HepG2 (cell line): ENCODE data around the gene BCL7A. TPM values are rescaled to one million over a fixed set of nuclear protein-coding genes. Genes with fewer than 3 reads are reported as not detected.

ENCODE experiments used
- CREB3 ChIP-seq: sonication (generic); formaldehyde crosslinking; IDR thresholded peaks from 2 replicates; pipeline ENCODE4 v1.5.0; 2020; ENCODE audit warnings: missing genetic modification reagents
- ETV5 ChIP-seq: IDR thresholded peaks from 2 replicates; pipeline ENCODE4 v1.6.1; 2018; ENCODE audit warnings: missing biosample characterization, missing genetic modification reagents, inconsistent platforms, borderline replicate concordance
- HIVEP1 ChIP-seq: sonication (generic); formaldehyde crosslinking; IDR thresholded peaks from 2 replicates; pipeline ENCODE4 v1.4.0; 2020; ENCODE audit warnings: mild to moderate bottlenecking, missing genetic modification reagents
- KDM3A ChIP-seq: IDR thresholded peaks from 2 replicates; pipeline ENCODE4 v1.6.1; 2018; ENCODE audit warnings: low read depth, missing compliant biosample characterization
- KLF12 ChIP-seq: sonication (generic); formaldehyde crosslinking; IDR thresholded peaks from 2 replicates; pipeline ENCODE4 v1.4.0; 2020; ENCODE audit warnings: missing genetic modification reagents, borderline replicate concordance
- MAF1 ChIP-seq: sonication (generic); formaldehyde crosslinking; IDR thresholded peaks from 2 replicates; pipeline ENCODE4 v1.5.0; 2020; ENCODE audit warnings: missing genetic modification reagents, borderline replicate concordance
- MXD4 ChIP-seq: IDR thresholded peaks from 2 replicates; pipeline ENCODE4 v1.6.1; 2016; ENCODE audit warnings: mild to moderate bottlenecking, missing biosample characterization, missing genetic modification reagents
- THAP11 ChIP-seq: IDR thresholded peaks from 2 replicates; pipeline ENCODE4 v1.6.1; 2016; ENCODE audit warnings: missing biosample characterization, missing genetic modification reagents
- ZFY ChIP-seq: sonication (generic); formaldehyde crosslinking; IDR thresholded peaks from 2 replicates; pipeline ENCODE4 v1.4.0; 2020; ENCODE audit warnings: missing genetic modification reagents
- ZNF431 ChIP-seq: sonication (generic); formaldehyde crosslinking; IDR thresholded peaks from 2 replicates; pipeline ENCODE4 v1.9.0; 2022; ENCODE audit warnings: missing genetic modification reagents, low read depth, mild to moderate bottlenecking, borderline replicate concordance
- ZNF580 ChIP-seq: IDR thresholded peaks from 2 replicates; pipeline ENCODE4 v1.6.1; 2016; ENCODE audit warnings: low read depth, borderline replicate concordance
- ZNF713 ChIP-seq: sonication (generic); formaldehyde crosslinking; IDR thresholded peaks from 2 replicates; pipeline ENCODE4 v1.4.0; 2020; ENCODE audit warnings: mild to moderate bottlenecking, missing genetic modification reagents
- ZNF737 ChIP-seq: sonication (generic); formaldehyde crosslinking; IDR thresholded peaks from 2 replicates; pipeline ENCODE4 v1.5.0; 2020; ENCODE audit warnings: missing genetic modification reagents, mild to moderate bottlenecking, borderline replicate concordance
- ZNF766 ChIP-seq: sonication (generic); formaldehyde crosslinking; IDR thresholded peaks from 2 replicates; pipeline ENCODE4 v1.5.0; 2020; ENCODE audit warnings: missing genetic modification reagents, borderline replicate concordance
- ZSCAN31 ChIP-seq: sonication (generic); formaldehyde crosslinking; IDR thresholded peaks from 2 replicates; pipeline ENCODE4 v1.5.0; 2020; ENCODE audit warnings: low read depth, mild to moderate bottlenecking, missing genetic modification reagents
- ZXDC ChIP-seq: sonication (generic); formaldehyde crosslinking; IDR thresholded peaks from 2 replicates; pipeline ENCODE4 v1.5.0; 2020; ENCODE audit warnings: mild to moderate bottlenecking, missing genetic modification reagents
- polyA plus RNA-seq, 8 experiments: library from polyadenylated mRNA; depleted of rRNA in 3 of 8; stranded (reverse) in 7 of 8; unstranded in 1 of 8; fragments of >200 nt; fragmentation: Illumina TruSeq in 4 of 8; extraction: Trizol in 4 of 8; gene quantifications; 2 replicates each; pipeline versions ENCODE4 v1.2.1 to v1.2.3, GENCODE V29; 2011 to 2016; ENCODE audit warnings: low read depth in 4 of 8, missing spikeins in 1 of 8, mixed read lengths in 1 of 8; ENCODE audit not compliant: insufficient read depth in 1 of 8
- total RNA-seq, 5 experiments: library from RNA; depleted of rRNA; stranded (reverse); fragments of >200 nt; fragmentation: Illumina TruSeq; extraction: Trizol; gene quantifications; 2 replicates each; pipeline ENCODE4 v1.2.3, GENCODE V29; 2016; ENCODE audit warnings: low read depth in 1 of 5
- TF ChIP-seq, protein P1 (sequence below): sonication (generic); formaldehyde crosslinking; IDR thresholded peaks from 2 replicates; pipeline ENCODE4 v1.4.0; 2020; ENCODE audit warnings: missing genetic modification reagents
- TF ChIP-seq, protein P2 (sequence below): sonication (generic); formaldehyde crosslinking; IDR thresholded peaks from 2 replicates; pipeline ENCODE4 v1.4.0; 2020; ENCODE audit warnings: missing genetic modification reagents, borderline replicate concordance

Gene BCL7A
- total and polyA plus RNA-seq, 2 of the 13 experiments (the other 11 are each of a cell fraction or from before 2014, with no cell fraction given) = 4.1 to 6.2 TPM

- TF ChIP-seq CREB3 (CRISPR knock-in tag) (0 out of 2 replicates have a peak, but pooled peaks have one; percentile 16), KLF12 (CRISPR knock-in tag) (0 out of 2 replicates have a peak, but pooled peaks have one; percentile 46), ZNF713 (CRISPR knock-in tag) (no peak), ZNF580 (CRISPR knock-in tag) (peak; percentile 50; the same call in 1 of the 2 replicates), ZXDC (peak; percentile 63; the same call in 1 of the 2 replicates), HIVEP1 (CRISPR knock-in tag) (0 out of 2 replicates have a peak, but pooled peaks have one; percentile 47), ZNF737 (CRISPR knock-in tag) (0 out of 2 replicates have a peak, but pooled peaks have one; percentile 56), MAF1 (CRISPR knock-in tag) (peak; percentile 32; the same call in 1 of the 2 replicates), ZSCAN31 (CRISPR knock-in tag) (peak; percentile 78; the same call in 1 of the 2 replicates), THAP11 (CRISPR knock-in tag) (peak; percentile 50; the same call in 1 of the 2 replicates), MXD4 (CRISPR knock-in tag) (peak; percentile 72), ZFY (peak; percentile 61), ZNF431 (CRISPR knock-in tag) (0 out of 2 replicates have a peak, but pooled peaks have one; percentile 28), ZNF766 (CRISPR knock-in tag) (no peak), ETV5 (peak; percentile 53; the same call in 1 of the 2 replicates), KDM3A (peak; percentile 67; the same call in 1 of the 2 replicates)
- TF ChIP-seq, protein P1, sequence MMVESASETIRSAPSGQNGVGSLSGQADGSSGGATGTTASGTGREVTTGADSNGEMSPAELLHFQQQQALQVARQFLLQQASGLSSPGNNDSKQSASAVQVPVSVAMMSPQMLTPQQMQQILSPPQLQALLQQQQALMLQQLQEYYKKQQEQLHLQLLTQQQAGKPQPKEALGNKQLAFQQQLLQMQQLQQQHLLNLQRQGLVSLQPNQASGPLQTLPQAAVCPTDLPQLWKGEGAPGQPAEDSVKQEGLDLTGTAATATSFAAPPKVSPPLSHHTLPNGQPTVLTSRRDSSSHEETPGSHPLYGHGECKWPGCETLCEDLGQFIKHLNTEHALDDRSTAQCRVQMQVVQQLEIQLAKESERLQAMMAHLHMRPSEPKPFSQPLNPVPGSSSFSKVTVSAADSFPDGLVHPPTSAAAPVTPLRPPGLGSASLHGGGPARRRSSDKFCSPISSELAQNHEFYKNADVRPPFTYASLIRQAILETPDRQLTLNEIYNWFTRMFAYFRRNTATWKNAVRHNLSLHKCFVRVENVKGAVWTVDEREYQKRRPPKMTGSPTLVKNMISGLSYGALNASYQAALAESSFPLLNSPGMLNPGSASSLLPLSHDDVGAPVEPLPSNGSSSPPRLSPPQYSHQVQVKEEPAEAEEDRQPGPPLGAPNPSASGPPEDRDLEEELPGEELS (CRISPR knock-in tag) = peak; percentile 59; the same call in 1 of the 2 replicates
- TF ChIP-seq, protein P2, sequence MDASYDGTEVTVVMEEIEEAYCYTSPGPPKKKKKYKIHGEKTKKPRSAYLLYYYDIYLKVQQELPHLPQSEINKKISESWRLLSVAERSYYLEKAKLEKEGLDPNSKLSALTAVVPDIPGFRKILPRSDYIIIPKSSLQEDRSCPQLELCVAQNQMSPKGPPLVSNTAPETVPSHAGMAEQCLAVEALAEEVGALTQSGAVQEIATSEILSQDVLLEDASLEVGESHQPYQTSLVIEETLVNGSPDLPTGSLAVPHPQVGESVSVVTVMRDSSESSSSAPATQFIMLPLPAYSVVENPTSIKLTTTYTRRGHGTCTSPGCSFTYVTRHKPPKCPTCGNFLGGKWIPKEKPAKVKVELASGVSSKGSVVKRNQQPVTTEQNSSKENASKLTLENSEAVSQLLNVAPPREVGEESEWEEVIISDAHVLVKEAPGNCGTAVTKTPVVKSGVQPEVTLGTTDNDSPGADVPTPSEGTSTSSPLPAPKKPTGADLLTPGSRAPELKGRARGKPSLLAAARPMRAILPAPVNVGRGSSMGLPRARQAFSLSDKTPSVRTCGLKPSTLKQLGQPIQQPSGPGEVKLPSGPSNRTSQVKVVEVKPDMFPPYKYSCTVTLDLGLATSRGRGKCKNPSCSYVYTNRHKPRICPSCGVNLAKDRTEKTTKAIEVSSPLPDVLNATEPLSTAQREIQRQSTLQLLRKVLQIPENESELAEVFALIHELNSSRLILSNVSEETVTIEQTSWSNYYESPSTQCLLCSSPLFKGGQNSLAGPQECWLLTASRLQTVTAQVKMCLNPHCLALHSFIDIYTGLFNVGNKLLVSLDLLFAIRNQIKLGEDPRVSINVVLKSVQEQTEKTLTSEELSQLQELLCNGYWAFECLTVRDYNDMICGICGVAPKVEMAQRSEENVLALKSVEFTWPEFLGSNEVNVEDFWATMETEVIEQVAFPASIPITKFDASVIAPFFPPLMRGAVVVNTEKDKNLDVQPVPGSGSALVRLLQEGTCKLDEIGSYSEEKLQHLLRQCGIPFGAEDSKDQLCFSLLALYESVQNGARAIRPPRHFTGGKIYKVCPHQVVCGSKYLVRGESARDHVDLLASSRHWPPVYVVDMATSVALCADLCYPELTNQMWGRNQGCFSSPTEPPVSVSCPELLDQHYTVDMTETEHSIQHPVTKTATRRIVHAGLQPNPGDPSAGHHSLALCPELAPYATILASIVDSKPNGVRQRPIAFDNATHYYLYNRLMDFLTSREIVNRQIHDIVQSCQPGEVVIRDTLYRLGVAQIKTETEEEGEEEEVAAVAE (CRISPR knock-in tag) = no peak
Measured at GRCh38 chr12:122023339-122024131, 1.9 kb downstream of the BCL7A start (continued).
